ENCODE results near the gene STS. TPM values are rescaled to one million over a fixed set of nuclear protein-coding genes. Genes with fewer than 3 reads are reported as not detected.

STS gene
- total RNA-seq, 4 donors from 2014 or later: 8.6 to 23.9 (median 14.9) TPM

DNA sequence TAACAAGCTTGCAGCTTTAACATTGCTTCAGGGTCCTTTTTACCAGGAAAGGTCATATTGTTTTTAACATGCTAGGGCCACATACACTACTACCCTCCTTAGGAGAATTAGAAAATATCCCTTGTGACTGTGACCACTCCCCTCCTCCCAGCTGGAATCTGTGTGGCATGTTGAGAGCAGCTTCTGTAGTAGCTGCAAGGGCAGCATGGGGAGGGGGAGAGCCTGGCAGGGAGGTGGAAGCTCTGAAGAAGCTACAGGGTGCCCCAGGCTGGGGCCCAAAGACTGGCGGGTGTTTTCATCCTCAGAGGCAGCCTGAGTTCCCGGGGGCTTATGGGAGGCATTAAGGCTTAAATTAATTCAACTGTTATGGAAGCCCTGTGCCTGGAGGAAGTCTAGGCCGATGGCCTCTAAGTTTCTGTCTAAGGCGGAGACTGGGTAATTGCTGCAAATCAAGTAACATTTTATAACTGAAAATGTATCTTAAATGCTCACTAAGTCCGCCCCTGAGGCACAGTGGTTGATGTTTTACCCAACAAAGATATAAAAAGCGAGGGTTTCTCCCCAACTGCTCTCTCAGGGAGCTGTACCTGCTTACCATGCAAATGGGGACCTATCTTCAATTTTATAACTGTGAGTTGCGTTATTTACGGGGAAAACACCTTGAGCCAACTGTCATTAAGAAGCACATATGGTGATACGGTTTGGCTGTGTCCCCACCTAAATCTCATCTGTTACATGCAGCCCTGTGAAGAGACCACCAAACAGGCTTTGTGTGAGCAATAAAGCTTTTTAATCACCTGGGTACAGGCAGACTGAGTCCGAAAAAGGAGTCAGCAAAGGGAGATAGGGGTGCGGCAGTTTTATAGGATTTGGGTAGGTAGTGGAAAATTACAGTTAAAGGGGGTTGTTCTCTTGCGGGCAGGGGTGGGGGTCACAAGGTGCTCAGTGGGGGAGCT lies 37.4 kb upstream of the STS start:
- TF ChIP-seq, protein P1, sequence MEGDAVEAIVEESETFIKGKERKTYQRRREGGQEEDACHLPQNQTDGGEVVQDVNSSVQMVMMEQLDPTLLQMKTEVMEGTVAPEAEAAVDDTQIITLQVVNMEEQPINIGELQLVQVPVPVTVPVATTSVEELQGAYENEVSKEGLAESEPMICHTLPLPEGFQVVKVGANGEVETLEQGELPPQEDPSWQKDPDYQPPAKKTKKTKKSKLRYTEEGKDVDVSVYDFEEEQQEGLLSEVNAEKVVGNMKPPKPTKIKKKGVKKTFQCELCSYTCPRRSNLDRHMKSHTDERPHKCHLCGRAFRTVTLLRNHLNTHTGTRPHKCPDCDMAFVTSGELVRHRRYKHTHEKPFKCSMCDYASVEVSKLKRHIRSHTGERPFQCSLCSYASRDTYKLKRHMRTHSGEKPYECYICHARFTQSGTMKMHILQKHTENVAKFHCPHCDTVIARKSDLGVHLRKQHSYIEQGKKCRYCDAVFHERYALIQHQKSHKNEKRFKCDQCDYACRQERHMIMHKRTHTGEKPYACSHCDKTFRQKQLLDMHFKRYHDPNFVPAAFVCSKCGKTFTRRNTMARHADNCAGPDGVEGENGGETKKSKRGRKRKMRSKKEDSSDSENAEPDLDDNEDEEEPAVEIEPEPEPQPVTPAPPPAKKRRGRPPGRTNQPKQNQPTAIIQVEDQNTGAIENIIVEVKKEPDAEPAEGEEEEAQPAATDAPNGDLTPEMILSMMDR (IDR thresholded peaks at IDR 0.05): no peak
- DNase-seq (ENCODE audit: low spot score) (no peak), ATAC-seq (ENCODE audit: low FRiP score) (no peak)

DNA sequence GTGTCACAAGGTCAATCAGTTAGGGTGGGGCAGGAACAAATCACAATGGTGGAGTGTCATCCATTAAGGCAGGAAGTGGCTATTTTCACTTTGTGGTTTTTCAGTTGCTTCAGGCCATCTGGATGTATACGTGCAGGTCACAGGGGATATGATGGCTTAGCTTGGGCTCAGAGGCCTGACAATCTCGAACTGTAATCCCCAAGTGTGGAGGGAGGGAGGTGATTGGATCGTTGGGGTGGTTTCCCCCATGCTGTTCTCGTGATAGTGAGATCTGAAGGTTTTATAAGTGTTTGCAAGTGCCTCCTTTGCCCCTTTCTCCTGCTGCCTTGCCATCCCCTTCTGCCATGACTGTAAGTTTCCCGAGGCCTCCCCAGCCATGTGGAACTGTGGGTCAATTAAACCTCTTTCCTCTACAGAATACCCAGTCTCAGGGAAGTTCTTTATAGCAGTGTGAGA lies 36.7 kb upstream of the STS start:
- TF ChIP-seq, protein P1 (IDR thresholded peaks at IDR 0.05): no peak
- DNase-seq (ENCODE audit: low spot score) (no peak), ATAC-seq (ENCODE audit: low FRiP score) (no peak)

DNA sequence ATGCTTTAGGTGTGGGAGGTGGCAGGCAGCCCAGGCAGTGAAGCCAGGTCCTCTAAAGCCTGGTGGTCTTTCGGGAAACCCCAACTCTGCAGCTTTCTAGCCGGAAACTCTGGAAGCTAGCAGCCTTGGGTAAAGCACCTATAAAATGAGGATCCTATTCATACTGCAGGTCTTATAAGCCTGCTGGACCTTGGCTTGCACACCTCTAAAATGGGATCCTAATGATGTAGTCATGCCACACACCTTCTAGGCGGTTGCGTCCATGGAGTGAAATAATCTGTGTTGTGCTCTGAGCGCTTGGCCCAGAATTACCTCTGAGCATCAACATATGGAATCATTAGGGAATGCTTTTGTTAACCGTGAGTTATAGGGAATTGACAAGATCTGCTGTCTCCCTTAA lies 36.0 kb upstream of the STS start:
- ATAC-seq (ENCODE audit: low FRiP score) (no peak), DNase-seq (ENCODE audit: low spot score) (no peak)
- TF ChIP-seq, protein P1 (IDR thresholded peaks at IDR 0.05): no peak

DNA sequence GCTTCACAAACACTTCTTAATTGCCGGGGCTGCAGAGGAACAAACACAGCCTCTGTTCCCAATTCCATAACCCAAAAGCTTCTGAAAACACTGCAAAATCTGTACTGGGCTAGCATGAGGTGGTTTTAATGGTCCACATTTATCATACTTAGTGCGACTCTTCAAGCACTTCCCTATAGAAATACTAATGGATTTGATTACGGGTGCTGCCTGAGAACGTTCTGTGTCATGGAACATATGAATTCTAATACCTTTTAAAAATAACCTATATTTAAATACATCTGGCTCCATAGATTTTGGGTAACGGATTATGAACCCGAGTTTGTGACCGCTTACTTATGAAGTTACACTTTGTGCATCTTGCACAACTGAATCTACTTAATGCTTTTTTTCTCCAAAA lies 35.4 kb upstream of the STS start:
- TF ChIP-seq, protein P1 (IDR thresholded peaks at IDR 0.05): no peak
- ATAC-seq (ENCODE audit: low FRiP score) (no peak), DNase-seq (ENCODE audit: low spot score) (no peak)

DNA sequence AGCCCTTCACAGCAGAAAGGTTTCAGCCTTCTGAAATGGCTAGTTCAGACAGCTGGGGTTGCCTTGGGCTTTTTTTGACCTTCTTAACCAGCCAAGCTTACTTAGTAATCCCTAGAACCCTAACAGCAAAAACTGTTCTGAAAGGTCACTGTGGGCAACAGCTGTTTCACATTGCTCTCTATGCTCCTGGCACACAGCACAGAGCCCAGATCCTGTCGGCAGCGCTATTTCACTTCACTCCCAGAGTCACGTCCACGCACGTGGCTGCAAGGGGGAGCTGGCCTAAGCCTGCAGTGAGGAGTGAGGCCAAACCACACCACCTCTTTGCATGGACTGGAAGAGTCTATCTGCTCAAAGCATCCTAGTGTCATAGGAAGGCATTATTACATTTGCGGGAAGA lies 32.0 kb upstream of the STS start:
- TF ChIP-seq, protein P1 (IDR thresholded peaks at IDR 0.05): no peak
- DNase-seq (ENCODE audit: low spot score) (no peak), ATAC-seq (ENCODE audit: low FRiP score) (no peak)

DNA sequence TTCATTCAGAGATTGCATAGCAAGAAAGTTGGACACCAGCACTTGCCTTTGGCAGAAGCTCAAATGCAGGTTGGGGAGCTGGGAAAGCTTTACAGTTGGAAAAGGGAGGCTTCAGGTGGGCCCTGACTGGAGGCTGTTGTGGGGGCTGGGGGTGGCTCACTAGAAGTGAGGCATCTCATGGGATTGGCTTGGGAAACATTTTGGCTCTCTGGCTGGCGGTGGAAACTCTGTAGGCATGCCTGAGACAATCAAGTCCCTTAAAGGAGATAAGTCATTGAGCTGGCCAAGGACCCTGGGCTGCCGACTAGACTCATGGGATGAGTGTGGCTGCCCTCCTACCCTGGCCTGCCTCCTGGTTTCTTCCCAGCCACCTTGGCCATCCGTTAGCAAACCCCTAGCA lies 31.4 kb upstream of the STS start:
- TF ChIP-seq, protein P1 (IDR thresholded peaks at IDR 0.05): no peak
- ATAC-seq (ENCODE audit: low FRiP score) (no peak), DNase-seq (ENCODE audit: low spot score) (no peak)

DNA sequence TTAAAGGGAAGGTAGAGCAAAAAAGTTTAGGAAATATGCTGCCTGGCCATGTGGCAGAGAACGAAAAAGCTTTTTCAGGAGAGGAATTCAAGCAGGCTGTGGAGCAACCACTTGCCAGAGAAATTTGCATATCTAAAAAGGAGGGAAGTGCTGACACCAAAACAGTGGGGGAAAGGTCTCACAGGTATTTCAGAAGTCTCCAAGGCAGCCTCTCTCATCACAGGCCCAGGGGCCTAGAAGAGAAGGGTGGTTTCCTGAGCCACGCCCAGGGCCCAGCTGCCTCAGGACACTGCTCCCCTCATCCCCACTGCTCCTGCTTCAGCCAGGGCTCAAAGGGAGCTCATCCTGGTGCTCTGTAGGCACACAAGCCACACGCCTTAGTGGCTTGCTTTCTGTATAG lies 29.9 kb upstream of the STS start:
- TF ChIP-seq, protein P1 (IDR thresholded peaks at IDR 0.05): no peak
- DNase-seq (ENCODE audit: low spot score) (no peak), ATAC-seq (ENCODE audit: low FRiP score) (no peak)

All from omental fat pad (tissue), 4 donors.